T1000 (cell line): ENCODE measurements around the gene MFN2.
A peak's percentile ranks its signal among the peaks of the same experiment; 100 is the strongest.

Source experiments
- DNase-seq: peaks from one replicate; lab custom pipeline; 2025; ENCODE audit warnings: mixed read lengths; lab: John Stamatoyannopoulos, UW

MFN2 gene

GRCh38 chr1:11960276-11960675 is 20.0 kb upstream of the MFN2 start:
- no peak for DNase-seq

GRCh38 chr1:11960715-11961114 is 19.5 kb upstream of the MFN2 start:
- DNase-seq, result no peak

GRCh38 chr1:11961230-11961629 is 19.0 kb upstream of the MFN2 start:
- no peak for DNase-seq

- DNase-seq, result no peak
These were observed 16.6 kb upstream of the MFN2 start for GRCh38 chr1:11963622-11964021.

- no peak for DNase-seq
These were observed 15.6 kb upstream of the MFN2 start for GRCh38 chr1:11964656-11965055.

- no peak for DNase-seq
These were observed 13.2 kb upstream of the MFN2 start for GRCh38 chr1:11967028-11967547.

- DNase-seq, result no peak
These were observed 9.6 kb upstream of the MFN2 start for GRCh38 chr1:11970441-11971185.

- no peak for DNase-seq
These were observed 2.6 kb upstream of the MFN2 start for GRCh38 chr1:11977625-11978024.

GRCh38 chr1:11978301-11978700 is 1.9 kb upstream of the MFN2 start:
- DNase-seq, result no peak

GRCh38 chr1:11979028-11979850 is 1.0 kb upstream of the MFN2 start:
- no peak for DNase-seq

GRCh38 chr1:11980676-11980972 is 380 bp downstream of the MFN2 start:
- no peak for DNase-seq

- DNase-seq, result peak; percentile 44
These were observed 1.2 kb downstream of the MFN2 start for GRCh38 chr1:11981378-11982009.

GRCh38 chr1:11982010-11982392 is 1.8 kb downstream of the MFN2 start:
- no peak for DNase-seq

- no peak for DNase-seq
These were observed 3.9 kb downstream of the MFN2 start for GRCh38 chr1:11984121-11984520.

GRCh38 chr1:11984576-11984975 is 4.3 kb downstream of the MFN2 start:
- DNase-seq, result no peak

GRCh38 chr1:11985171-11985570 is 4.9 kb downstream of the MFN2 start:
- DNase-seq, result no peak

- DNase-seq, result no peak
These were observed 5.6 kb downstream of the MFN2 start for GRCh38 chr1:11985851-11986250.

- no peak for DNase-seq
These were observed 9.4 kb downstream of the MFN2 start for GRCh38 chr1:11989669-11990068.

GRCh38 chr1:11990303-11991032 is 10.2 kb downstream of the MFN2 start:
- no peak for DNase-seq

GRCh38 chr1:11991969-11992676 is 11.9 kb downstream of the MFN2 start:
- DNase-seq, result no peak

GRCh38 chr1:11997081-11997850 is 17.0 kb downstream of the MFN2 start:
- no peak for DNase-seq
